NB4 (cell line): ENCODE data around the gene DGCR6L.

Experiments used
- MAX ChIP-seq: IDR thresholded peaks from 2 replicates; pipeline ENCODE4 v1.6.1; 2011; ENCODE audit warnings: low read depth, low read length
- MYC ChIP-seq: IDR thresholded peaks from 2 replicates; pipeline ENCODE4 v1.6.1; 2011; ENCODE audit warnings: low read depth, low read length
- POLR2A ChIP-seq: IDR thresholded peaks from 2 replicates; pipeline ENCODE4 v1.6.1; 2011; ENCODE audit warnings: mild to moderate bottlenecking; ENCODE audit not compliant: insufficient read length; ENCODE audit errors: extremely low read depth
- TF ChIP-seq, protein P1 (sequence below): IDR thresholded peaks from one replicate; pipeline ENCODE4 v1.5.1; 2012; ENCODE audit warnings: low read depth, low read length

DNA sequence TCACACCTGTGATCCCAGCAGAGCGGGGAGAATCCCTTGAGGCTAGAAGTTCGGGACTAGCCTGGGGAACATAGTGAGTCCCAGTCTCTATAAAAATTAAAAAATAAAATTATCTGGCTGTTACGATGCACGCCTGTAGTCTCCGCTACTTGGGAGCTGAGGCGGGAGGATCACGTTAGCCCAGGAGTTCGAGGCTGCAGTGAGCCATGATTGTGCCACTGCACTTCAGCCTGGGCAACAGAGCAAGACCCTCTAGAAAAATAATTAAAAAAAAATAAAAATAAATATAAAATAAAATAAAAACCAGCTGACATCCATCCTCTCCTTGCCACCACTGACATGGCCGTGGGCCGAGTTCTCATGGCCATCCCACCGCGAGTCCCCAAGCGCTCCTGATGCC lies 44.0 kb downstream of the DGCR6L start:
- TF ChIP-seq, protein P1, sequence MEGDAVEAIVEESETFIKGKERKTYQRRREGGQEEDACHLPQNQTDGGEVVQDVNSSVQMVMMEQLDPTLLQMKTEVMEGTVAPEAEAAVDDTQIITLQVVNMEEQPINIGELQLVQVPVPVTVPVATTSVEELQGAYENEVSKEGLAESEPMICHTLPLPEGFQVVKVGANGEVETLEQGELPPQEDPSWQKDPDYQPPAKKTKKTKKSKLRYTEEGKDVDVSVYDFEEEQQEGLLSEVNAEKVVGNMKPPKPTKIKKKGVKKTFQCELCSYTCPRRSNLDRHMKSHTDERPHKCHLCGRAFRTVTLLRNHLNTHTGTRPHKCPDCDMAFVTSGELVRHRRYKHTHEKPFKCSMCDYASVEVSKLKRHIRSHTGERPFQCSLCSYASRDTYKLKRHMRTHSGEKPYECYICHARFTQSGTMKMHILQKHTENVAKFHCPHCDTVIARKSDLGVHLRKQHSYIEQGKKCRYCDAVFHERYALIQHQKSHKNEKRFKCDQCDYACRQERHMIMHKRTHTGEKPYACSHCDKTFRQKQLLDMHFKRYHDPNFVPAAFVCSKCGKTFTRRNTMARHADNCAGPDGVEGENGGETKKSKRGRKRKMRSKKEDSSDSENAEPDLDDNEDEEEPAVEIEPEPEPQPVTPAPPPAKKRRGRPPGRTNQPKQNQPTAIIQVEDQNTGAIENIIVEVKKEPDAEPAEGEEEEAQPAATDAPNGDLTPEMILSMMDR = no peak
- TF ChIP-seq MAX = no peak
- TF ChIP-seq POLR2A = no peak
- no peak for TF ChIP-seq MYC
